Uterus (tissue), 2 donors: Measurements from ENCODE around the gene TMEM131.

Source experiments
- CTCF ChIP-seq, 4 experiments: fragments of 200-600 bp in 2 of 4; fragments of 450-650 bp in 2 of 4; sonication (generic) in 2 of 4; IDR thresholded peaks; one replicate each; pipeline ENCODE4 v1.5.1; 2016 to 2019; ENCODE audit warnings: antibody characterized with exemption in 4 of 4, mild to moderate bottlenecking in 2 of 4, moderate library complexity in 1 of 4
- POLR2A ChIP-seq, 2 donors: fragments of 450-650 bp; IDR thresholded peaks; one replicate each; pipeline ENCODE4 v1.6.1; 2016; ENCODE audit warnings: antibody characterized with exemption in 2 of 2, mild to moderate bottlenecking in 1 of 2, moderate library complexity in 1 of 2

- TF ChIP-seq POLR2A (IDR thresholded peaks at IDR 0.05) (no peak), CTCF (IDR thresholded peaks at IDR 0.05) (no peak)
Observed at GRCh38 chr2:97722227-97722626, 273.5 kb downstream of the TMEM131 start.
